Measurements from ENCODE around the gene PSD.

Gene PSD

DNA sequence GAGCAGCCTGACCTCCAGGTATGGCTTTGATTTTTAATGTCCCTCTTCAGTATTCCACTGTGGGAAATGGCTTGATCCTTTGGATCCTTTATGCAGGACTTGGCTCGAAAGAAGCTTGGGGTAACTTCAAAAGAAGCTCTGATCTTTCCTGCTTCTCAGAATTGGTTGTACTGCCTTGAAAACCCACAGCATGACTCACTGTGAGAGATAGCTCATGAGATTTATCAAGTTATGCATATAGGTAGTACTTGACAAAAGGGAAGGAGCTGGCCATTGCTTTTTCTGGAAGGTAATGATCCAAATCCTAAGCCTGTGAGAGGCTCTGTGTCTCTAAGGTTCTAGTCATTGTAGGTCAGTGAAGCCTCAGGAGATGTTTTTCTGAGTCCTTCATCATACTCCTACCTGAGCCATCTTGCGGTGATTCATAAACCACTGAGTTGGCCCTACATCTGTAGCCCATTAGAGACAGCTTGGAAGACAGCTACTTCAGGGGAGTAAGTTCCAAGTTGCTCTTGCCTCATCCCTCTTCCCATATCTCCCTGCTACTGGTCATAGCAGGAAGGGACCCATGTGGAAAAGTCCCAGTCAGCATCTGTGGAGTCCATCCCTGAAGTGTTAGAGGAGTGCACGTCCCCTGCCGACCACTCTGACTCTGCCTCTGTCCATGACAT, 59.7 kb downstream of the PSD start:
- no peak overlapping the region for H3K4me3 ChIP-seq (ENCODE audit: control insufficient read depth, low read depth, low read length)
- TF ChIP-seq, protein P1, sequence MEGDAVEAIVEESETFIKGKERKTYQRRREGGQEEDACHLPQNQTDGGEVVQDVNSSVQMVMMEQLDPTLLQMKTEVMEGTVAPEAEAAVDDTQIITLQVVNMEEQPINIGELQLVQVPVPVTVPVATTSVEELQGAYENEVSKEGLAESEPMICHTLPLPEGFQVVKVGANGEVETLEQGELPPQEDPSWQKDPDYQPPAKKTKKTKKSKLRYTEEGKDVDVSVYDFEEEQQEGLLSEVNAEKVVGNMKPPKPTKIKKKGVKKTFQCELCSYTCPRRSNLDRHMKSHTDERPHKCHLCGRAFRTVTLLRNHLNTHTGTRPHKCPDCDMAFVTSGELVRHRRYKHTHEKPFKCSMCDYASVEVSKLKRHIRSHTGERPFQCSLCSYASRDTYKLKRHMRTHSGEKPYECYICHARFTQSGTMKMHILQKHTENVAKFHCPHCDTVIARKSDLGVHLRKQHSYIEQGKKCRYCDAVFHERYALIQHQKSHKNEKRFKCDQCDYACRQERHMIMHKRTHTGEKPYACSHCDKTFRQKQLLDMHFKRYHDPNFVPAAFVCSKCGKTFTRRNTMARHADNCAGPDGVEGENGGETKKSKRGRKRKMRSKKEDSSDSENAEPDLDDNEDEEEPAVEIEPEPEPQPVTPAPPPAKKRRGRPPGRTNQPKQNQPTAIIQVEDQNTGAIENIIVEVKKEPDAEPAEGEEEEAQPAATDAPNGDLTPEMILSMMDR (IDR thresholded peaks at IDR 0.05; ENCODE audit: control insufficient read depth, insufficient read depth, low read depth, low read length, missing control alignments): no peak
- peak; percentile 34 for DNase-seq (ENCODE audit: low read depth)

DNA sequence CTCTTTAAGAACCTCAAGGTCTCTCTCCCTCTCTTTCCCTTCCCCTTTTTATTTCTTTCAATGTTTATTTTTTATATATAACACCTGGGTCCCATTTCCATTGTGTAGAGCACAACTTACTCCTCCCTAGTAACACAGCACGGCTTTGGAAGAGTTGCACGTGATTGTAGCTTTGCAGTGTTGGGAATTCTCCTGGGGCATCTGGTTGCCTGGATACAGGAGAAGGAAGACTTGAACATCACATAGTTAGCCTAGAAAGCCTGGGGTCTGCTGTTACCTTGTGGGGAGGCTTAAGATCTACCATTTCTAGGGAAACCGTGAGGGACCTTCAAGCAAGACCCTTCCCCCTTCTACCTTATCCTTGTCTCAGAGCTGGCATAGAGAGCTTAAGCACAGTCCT, 64.1 kb downstream of the PSD start:
- TF ChIP-seq, protein P1 (IDR thresholded peaks at IDR 0.05; ENCODE audit: control insufficient read depth, insufficient read depth, low read depth, low read length, missing control alignments): no peak
- H3K4me3 ChIP-seq (ENCODE audit: control insufficient read depth, low read depth, low read length): no peak overlapping the region
- DNase-seq (ENCODE audit: low read depth): no peak
